NCI-H748 treated with DMSO at 0.1 percent for 48 hours (cell line): Measurements from ENCODE around the gene CYFIP1.

Experiments
- DNase-seq: peaks from one replicate; lab custom pipeline; 2025; lab: John Stamatoyannopoulos, UW

The CYFIP1 gene

DNA sequence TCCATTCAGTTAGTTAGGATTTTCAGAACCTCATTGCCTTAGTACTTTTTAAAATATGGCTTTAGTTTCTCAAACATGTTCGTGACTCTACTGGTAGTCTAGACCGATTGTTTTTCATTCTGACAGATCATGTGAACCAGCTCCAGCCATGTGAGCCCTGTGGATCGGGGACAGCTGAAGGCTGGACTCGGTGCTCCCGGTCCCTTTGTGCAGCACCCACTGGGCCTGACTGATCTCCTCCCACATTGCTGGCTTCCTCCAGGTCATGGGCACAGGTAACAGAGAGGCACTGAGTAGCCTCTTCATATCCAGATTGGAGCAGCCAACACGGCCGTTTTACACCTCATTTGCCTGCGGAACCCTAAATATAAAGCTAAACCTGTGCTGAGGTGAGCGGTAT, 111.2 kb downstream of the CYFIP1 start:
- no peak for DNase-seq

DNA sequence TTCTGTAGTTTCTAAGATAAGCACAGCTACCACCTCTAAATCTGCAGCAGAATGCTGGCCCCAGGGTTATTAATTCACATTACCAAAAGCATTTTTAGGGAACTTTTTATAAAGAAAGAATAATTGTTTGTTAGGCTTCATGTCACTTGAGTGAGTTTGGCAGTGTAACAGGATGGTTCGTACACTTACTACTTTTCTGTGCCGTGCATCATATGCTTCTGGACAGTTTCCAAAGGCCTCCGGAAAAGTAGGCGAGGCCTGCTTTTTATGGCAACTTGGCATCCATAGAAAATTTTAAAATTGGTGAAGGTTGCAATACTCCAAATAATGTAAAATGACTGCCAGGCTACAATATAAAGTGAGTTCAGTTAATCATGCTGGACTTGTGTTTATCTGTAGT, 111.7 kb downstream of the CYFIP1 start:
- no peak for DNase-seq

DNA sequence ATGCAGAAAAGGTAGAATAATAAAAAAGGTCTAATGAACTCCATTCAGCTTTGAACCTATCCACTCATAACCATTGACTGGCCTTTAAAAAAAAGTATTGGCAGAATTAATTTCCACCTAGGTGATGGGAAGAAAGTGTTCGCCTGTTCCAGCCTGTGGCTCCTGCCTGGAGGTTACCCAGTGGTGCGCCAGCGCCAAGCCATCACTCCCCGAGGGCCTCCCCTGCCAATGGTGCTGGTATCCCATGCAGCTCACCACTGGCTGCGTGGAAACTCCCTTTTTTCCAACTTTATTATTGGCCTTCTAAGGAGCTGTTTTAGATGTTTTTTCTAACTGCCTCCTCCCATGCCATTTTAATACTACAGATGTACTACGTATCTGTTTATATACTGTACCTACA, 112.3 kb downstream of the CYFIP1 start:
- no peak for DNase-seq

DNA sequence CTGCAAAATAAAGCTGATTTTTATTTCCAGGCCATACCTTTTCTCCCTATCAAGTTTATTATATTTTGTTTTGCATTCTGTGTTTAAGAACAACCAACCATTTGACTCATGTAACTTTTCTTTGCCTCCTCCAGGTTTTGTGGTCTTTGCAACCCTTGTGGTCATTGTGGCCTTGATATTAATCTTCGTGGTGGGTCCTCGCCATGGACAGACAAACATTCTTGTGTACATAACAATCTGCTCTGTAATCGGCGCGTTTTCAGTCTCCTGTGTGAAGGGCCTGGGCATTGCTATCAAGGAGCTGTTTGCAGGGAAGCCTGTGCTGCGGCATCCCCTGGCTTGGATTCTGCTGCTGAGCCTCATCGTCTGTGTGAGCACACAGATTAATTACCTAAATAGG, 114.1 kb downstream of the CYFIP1 start:
- DNase-seq = no peak

- DNase-seq = no peak
These were observed 116.8 kb downstream of the CYFIP1 start for GRCh38 chr15:22863356-22863755.

- no peak for DNase-seq
These were observed 119.0 kb downstream of the CYFIP1 start for GRCh38 chr15:22861161-22861560.

- no peak for DNase-seq
These were observed 123.5 kb downstream of the CYFIP1 start for GRCh38 chr15:22856659-22857058.

- no peak for DNase-seq
These were observed 124.4 kb downstream of the CYFIP1 start for GRCh38 chr15:22855791-22856190.

GRCh38 chr15:22851513-22851912, 128.7 kb downstream of the CYFIP1 start:
- no peak for DNase-seq

DNA sequence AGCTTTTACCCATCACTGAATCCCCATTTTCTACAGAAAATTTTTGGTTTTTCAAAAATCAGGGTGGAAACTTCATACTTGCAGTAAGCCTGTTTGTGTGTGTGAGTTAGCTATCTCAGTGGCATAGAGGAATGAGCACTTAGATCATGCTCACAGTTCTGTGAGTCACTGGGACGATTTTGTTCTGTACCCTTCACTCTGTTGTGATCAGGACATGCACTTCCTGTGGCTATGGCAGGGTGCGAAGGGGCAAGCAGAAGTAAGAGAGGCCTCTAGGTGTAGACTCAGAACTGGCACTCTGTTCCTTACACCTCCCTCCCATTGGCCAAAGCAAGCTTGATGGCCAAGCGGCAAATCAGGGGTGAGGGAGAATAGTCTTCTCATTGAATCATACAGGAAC, 130.1 kb downstream of the CYFIP1 start:
- DNase-seq = no peak

DNA sequence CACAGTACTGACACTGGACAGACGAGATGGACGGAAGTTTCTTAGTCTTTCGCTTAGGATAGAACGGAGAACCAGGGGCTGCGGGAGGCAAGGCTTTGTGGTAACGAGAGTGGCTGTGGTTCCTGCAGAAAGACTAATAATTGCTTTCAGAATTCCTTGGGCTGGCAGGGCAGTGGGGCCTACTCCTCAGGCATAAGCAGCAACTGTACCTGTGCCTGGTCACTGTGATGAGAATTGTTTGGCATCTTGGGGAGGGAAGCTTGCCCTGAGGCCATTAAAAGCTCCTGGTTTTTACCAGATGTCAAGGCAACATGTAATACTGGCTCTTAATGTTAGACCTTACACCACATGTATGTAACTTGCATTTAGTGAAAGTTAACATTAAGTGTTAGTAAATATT, 134.1 kb downstream of the CYFIP1 start:
- DNase-seq = no peak

- no peak for DNase-seq
These were observed 134.8 kb downstream of the CYFIP1 start for GRCh38 chr15:22845289-22845900.

DNA sequence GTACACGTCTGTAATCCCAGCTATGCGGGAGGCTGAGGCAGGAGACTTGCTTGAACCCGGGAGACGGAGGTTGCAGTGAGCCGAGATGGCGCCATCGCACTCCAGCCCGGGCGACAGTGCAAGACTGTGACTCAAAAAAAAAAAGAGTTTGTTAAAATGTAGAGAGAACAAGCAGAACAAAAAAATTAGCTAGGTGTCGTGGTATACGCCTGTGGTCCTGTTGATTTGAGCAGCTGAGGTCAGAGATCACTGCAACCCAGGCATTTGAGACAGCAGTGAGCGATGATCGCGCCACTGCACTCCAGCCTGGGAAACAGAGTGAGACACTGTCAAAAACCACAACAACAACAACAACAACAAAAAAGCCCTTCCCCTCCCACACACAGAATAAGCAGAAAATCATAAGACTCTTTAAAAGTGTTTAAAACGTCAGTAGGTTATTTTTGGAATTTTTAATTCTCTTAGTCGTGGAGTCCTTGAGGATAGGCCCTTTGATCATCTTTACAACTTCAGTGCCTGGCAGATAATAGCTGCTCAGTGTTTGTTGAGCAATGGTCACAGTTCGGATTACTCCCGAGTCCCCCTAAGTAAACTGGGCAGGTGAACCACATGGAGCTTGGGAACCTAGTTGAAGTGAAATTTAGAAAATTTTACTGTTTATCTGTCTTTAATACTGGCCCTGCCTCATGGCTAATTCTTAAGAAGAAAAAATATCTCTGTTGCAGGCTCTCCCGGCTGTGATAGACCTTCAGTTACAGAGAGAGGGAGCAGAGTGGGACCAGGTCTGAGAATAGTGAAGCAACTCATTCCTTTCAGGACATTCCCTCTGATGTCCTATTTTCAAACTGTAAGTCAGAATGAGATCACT, 135.5 kb downstream of the CYFIP1 start:
- DNase-seq = no peak

GRCh38 chr15:22839046-22839695, 141.0 kb downstream of the CYFIP1 start:
- DNase-seq = peak; percentile 1

DNA sequence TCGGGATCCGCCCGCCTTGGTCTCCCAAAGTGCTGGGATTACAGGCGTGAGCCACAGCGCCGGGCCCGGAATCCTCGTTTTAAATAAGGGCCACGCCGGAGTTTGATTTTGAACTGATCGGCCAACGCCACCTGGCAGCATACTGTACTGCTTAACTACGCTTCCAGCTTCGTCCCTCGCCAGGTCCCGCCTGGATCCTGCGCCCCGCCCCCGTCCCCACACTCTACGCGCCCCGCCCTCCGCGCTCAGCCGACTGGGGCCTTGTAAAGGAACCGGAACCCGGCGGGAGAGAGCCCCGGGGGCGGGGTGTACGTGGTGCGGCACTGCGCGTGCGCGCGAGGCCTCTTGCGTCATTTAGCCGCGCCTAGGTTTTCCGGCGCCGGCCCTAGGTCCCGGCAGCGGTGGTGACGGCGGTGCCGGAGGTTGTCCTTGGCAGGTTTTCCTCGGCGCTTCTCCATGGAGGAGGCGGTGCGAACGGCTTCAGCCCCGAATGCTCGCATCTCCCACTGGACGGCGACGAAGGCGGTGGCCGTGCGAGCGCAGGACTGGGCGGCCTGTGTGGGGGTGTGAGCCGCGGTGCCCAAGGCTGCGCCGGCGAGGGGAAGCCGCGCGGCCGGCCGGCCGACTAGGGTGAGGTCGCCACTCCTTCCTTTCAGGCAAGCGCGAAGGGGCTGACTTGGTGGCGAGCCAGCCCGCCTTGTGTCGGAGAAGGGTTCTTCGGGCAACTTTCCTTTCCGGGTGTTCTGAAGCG, 141.7 kb downstream of the CYFIP1 start, which contains the start of gene NIPA2:
Gene NIPA2 (plus strand): TSS at position 375 of the 751 bp plus-strand sequence. CDS start 13,066 bp downstream, outside the sequence.
- peak; percentile 88 for DNase-seq

GRCh38 chr15:22831473-22831872, 148.7 kb downstream of the CYFIP1 start:
- DNase-seq = no peak

DNA sequence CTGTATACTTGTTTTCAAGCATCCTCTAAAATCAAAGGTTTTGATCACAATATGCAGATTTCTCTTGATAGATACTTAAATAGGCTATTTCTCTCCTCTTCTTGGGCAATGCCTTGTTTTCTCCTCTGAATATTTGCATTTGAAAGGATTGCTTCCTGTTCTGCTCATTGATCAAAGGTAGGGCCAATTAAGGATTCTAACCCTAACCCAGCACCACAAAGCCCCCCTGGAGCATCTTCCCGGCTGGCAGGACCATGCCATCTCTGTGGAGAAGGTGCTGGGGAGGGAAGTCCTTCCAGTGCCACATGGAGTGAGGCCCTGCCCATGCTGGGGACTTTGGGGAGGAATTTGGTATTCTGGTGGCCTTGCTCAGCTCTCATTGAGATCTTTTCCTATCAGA, 153.0 kb downstream of the CYFIP1 start:
- DNase-seq = no peak

GRCh38 chr15:22823495-22824128, 156.6 kb downstream of the CYFIP1 start:
- DNase-seq = no peak

DNA sequence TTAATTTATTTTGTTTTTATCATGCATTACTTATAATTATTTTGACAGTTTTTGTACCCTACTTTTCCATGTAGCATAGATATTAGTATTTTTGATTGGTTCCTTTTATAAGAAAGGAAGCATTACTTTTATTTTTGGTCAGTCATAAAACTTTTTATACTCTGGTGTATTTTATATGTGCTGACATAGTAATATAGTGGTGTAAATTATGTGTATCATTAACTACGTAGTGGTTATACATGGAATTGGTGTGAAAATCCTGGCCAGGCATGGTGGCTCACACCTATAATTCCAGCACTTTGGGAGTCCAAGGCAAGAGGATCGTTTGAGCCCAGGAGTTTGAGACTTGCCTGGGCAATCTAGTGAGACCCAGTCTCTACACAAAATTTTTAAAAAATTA, 160.5 kb downstream of the CYFIP1 start:
- DNase-seq = no peak
